ENCODE data around the gene ADARB2.
"Not testable (repeated sequence)": the region's sequence is repeated elsewhere in the genome, so short reads cannot be mapped to it uniquely, and the experiment has no call there.

Gene ADARB2

GRCh38 chr10:1267568-1267967, 469.8 kb downstream of the ADARB2 start:
- no peak for DNase-seq

GRCh38 chr10:1267148-1267547, 470.2 kb downstream of the ADARB2 start:
- DNase-seq: no peak

GRCh38 chr10:1266033-1266802, 471.1 kb downstream of the ADARB2 start:
- no peak for DNase-seq

GRCh38 chr10:1264001-1264400, 473.3 kb downstream of the ADARB2 start:
- no peak for DNase-seq

GRCh38 chr10:1257274-1257673, 480.1 kb downstream of the ADARB2 start:
- DNase-seq: no peak

- DNase-seq: no peak
Observed at GRCh38 chr10:1256432-1256725, 480.9 kb downstream of the ADARB2 start.

GRCh38 chr10:1255600-1256431, 481.5 kb downstream of the ADARB2 start:
- DNase-seq: no peak

GRCh38 chr10:1255118-1255517, 482.2 kb downstream of the ADARB2 start:
- no peak for DNase-seq

GRCh38 chr10:1253523-1254353, 483.6 kb downstream of the ADARB2 start:
- no peak for DNase-seq

- DNase-seq: no peak
Observed at GRCh38 chr10:1251769-1252168, 485.6 kb downstream of the ADARB2 start.

GRCh38 chr10:1249142-1249920, 488.0 kb downstream of the ADARB2 start:
- no peak for DNase-seq

- not testable (repeated sequence) for DNase-seq
Observed at GRCh38 chr10:1248262-1248630, 489.1 kb downstream of the ADARB2 start.

GRCh38 chr10:1247598-1248261, 489.6 kb downstream of the ADARB2 start:
- no peak for DNase-seq

- no peak for DNase-seq
Observed at GRCh38 chr10:1244493-1244892, 492.8 kb downstream of the ADARB2 start.

GRCh38 chr10:1243486-1244234, 493.7 kb downstream of the ADARB2 start:
- no peak for DNase-seq

- DNase-seq: no peak
Observed at GRCh38 chr10:1242975-1243374, 494.4 kb downstream of the ADARB2 start.

GRCh38 chr10:1241973-1242935, 495.1 kb downstream of the ADARB2 start:
- DNase-seq: no peak

GRCh38 chr10:1241322-1241890, 495.9 kb downstream of the ADARB2 start:
- DNase-seq: no peak

GRCh38 chr10:1240341-1240775, 497.0 kb downstream of the ADARB2 start:
- DNase-seq: no peak

- DNase-seq: no peak
Observed at GRCh38 chr10:1233031-1233430, 504.3 kb downstream of the ADARB2 start.
